Motor neuron (in vitro differentiated cells): Measurements from ENCODE around the gene CPTP. TPM values are rescaled to one million over a fixed set of nuclear protein-coding genes. Genes with fewer than 3 reads are reported as not detected.

Experiments
- ATAC-seq, 8 experiments: fragments of 200-7000 bp; cut with Tn5 transposase; replicated peaks in 6 of 8; 2 replicates each; pipeline ENCODE4 v1.8.0; 2021; ENCODE audit warnings: mild to moderate bottlenecking in 8 of 8, moderate library complexity in 8 of 8
- H3K27ac ChIP-seq, 2 donors: fragments of 250-450 bp; sonication (Bioruptor Pico); 2 replicates each; pipeline ENCODE4 v1.9.0; 2021; ENCODE audit warnings: antibody characterized with exemption in 2 of 2, mild to moderate bottlenecking in 2 of 2, moderate library complexity in 1 of 2
- H3K4me1 ChIP-seq, 2 donors: fragments of 250-450 bp; sonication (Bioruptor Pico); replicated peaks in 1 of 2; 2 replicates each; pipeline ENCODE4 v1.6.1; 2021; ENCODE audit warnings: antibody characterized with exemption in 2 of 2, mild to moderate bottlenecking in 2 of 2, moderate library complexity in 1 of 2
- H3K4me3 ChIP-seq, 5 donors: fragments of 250-450 bp; sonication (Bioruptor Pico); 2 replicates each; pipeline ENCODE4 v1.9.0; 2021; ENCODE audit warnings: antibody characterized with exemption in 5 of 5, mild to moderate bottlenecking in 5 of 5, moderate library complexity in 4 of 5
- WGBS, 10 experiments: fragments of 450-650 bp; shearing (Covaris generic); methylation state at CpG; one replicate each; pipeline ENCODE4 v1.0.0; 2022; 5-methylcytosine and 5-hydroxymethylcytosine counted together
- in situ Hi-C, 9 experiments: fragments of 400-800 bp; cut with MboI; loops; one replicate each; pipeline ENCODE4 v1.15.0; 2021; ENCODE audit warnings: low sequenced_read_pairs in 9 of 9, low pct_unique_long_range_greater_than_20kb in 2 of 9; ENCODE audit not compliant: unreplicated experiment in 9 of 9
- total RNA-seq, 8 experiments: library from RNA; unstranded; fragments of 300-600 nt; gene quantifications; 2 replicates each; pipeline versions ENCODE4 v1.2.3 to v1.2.4, GENCODE V29; 2022

The CPTP gene
- total RNA-seq, 8 experiments from 2014 or later: 11.2 to 22.4 (median 13.4) TPM

DNA sequence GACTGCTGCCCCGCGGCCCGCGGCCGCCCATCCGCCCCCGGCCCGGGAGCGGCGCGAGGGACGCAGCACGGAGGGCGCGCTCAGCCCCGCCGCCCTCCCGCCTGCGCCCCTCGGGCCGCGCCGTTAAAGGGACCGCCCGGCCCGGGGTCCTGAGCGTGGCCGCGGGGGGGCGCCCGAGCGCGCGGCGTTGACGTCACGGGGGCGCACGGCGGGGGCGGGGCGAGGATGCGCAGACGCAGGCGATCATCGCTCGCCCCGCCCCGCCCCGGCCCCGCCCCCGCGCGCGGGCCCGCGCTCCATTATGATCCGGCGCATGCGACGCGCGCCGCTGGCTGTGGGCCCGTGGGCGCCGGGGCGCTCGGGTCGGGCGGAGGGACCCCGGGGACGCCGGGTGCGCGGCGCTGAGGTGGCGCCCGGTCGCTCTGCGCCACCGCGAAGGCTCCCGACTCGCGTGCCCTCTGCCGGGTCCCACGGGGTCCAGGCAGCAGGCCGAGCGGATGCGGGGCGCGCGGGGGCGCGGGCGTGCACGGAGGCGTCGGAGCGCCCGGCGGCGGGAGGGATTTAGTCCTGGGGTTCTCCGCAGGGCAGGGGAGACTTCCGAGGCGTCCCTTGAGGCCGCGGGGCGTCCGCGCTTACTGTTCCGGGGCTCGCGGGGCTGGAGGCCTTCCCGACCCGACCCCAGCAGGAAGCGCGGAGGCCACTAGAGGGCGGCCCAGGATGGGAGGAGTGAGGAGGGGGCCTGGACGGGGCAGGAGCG is 24.8 kb downstream of the CPTP start, which contains the start of gene DVL1:
TSS of gene DVL1 (minus strand) at position 163 of the 757 bp plus-strand sequence. CDS start 353 bp downstream, outside the sequence.
- WGBS, 10 experiments: no CpG with 5 or more reads among the region's 122 CpGs
- Histone ChIP-seq H3K4me3 (peak within 1 kb of the TSS; percentile 56 to 85 (median 69)), H3K27ac (peak within 1 kb of the TSS; percentile 93 to 97), H3K4me1 (peaks cover 28 to 37% of the 10 kb centered on the region in 2 donors)
- in situ Hi-C loops: no loop called here
- peak; percentile 31 to 87 (median 82) for ATAC-seq

DNA sequence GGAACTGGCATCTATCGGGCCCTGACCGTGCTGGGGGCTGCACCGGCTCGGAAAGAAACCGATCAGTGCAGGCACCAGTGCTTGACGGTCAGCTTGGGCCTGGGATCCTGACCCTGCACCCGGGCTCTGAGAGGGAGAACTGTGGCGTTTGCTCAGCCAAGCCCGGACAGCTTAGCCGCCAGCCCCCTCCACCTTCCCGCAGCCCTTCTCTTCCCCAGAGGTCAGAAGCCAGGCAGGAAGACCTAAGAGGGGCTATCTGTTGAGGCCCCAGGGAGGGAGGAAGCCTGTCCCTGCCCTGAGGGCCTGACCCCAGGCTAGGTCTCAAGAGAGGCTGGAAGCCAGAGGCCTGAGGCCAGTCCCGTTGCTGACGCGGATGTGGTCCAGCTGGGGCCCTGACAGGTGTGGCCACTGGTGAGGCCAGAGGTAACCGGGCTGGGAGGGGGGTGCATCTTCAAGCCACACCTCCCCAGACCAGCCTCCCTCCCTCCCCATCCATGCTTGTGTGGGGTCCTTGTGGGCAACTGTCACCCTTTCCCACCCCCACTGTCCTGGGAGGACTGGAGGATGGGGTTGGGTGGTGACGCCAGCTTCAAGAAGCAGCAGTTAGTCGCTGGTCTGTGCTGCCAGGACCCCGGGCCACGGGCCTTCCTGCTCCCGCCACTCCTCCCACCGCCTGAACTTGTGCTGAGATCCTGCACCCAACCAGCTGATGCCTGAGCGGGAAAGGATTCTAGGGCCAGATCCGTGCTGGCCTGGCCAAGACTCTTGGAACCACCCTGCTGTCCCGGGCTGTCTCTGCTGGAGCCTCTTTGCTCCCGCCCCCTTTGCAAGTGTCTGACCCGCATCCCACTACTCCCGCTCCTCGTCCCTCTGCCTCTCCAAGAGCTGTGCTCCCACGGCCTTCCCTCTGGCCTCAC is 27.2 kb downstream of the CPTP start:
- 20 to 80% (median 64%) methylated on average over 1 to 13 of the region's 29 CpGs; no CpG with 5 or more reads in 6 of the 10 experiments for WGBS, 10 experiments
- peak in 2 of 8 experiments; percentile 6 to 8 for ATAC-seq
- Histone ChIP-seq H3K27ac (peak overlapping the region; percentile 36 to 70), H3K4me3 (peak overlapping the region; percentile 21 to 37 (median 24)), H3K4me1 (peaks cover 29 to 45% of the 10 kb centered on the region in 2 donors)
- in situ Hi-C loops: no loop called here

DNA sequence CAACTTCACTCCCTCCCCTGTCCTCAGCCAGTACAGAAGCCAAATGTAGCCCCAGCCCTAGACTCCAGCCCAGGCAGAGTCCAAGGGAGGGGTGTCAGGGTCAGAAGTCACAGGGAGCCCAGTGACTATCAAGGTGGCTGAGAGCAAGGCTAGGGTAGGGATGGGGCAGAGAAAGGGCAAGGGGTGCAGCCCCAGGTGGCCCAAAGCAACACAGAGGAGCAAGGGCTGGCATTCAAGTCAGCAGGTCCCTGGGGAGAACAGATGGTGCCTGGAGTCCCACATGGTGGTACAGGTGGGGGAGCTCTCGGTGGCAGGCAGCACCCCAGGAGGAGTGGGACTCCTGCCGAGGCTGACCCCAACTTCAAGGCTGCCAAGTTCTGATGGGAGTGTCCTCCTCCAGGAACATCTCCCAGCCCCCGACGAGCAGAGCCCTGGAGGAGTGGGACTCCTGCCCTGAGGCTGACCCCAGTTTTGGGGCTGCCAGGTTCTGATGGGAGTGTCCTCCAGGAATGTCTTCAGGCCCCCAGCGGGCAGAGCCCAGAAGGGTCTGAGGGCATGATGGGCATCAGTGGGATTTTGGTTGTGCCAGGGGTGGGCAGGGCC is 28.3 kb downstream of the CPTP start:
- Histone ChIP-seq H3K27ac (no peak overlapping the region), H3K4me1 (peaks cover 27 to 46% of the 10 kb centered on the region in 2 donors), H3K4me3 (no peak overlapping the region)
- in situ Hi-C loops: no loop called here
- WGBS, 10 experiments: 44 to 60% methylated on average over 1 to 3 of the region's 5 CpGs; no CpG with 5 or more reads in 8 of the 10 experiments
- no peak for ATAC-seq

DNA sequence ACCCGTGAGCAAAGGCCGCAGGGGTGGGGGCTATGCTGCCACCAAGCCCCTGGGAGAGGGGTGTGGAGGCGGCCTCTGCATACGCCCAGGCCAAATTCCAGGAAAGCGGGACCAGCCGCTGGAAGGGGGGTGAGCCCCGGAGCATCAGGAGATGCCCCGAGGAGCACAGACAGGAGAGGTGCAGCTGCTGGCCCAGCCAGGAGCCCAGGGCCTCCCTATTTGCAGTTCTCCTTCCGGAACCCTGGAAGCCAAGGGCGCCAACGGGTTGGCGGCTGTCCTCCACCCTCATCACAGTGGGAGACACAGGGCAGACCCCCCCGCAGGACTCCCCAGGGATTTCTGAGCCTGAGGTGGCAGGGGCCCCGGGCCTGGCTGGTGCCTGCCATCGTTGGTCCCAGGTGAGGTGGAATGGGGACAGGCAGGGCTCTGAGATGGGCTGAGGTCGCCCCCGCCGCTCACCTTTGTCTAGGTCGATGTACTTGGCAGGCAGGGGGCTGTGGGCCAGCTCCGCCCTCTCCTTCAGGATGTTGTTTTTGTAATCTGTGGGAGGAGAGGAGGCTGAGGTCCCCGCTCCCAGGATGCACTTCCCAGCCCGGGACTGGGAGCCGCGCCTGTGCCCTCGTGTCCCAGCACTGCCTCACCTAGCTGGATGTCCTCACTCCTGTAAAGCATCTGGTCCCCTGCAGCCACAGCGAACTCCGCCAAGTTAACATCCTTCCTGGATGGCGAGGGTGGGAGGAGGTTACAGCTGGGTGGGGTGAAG is 29.0 kb downstream of the CPTP start:
- in situ Hi-C loops: no loop called here
- H3K4me3 ChIP-seq: peak overlapping the region in 1 of 5 donors; percentile 17
- peaks cover 31 to 52% of the 10 kb centered on the region in 2 donors for H3K4me1 ChIP-seq
- no peak overlapping the region for H3K27ac ChIP-seq
- ATAC-seq: no peak
- 47 to 100% (median 64%) methylated on average over 3 to 17 of the region's 28 CpGs; no CpG with 5 or more reads in 6 of the 10 experiments for WGBS, 10 experiments

DNA sequence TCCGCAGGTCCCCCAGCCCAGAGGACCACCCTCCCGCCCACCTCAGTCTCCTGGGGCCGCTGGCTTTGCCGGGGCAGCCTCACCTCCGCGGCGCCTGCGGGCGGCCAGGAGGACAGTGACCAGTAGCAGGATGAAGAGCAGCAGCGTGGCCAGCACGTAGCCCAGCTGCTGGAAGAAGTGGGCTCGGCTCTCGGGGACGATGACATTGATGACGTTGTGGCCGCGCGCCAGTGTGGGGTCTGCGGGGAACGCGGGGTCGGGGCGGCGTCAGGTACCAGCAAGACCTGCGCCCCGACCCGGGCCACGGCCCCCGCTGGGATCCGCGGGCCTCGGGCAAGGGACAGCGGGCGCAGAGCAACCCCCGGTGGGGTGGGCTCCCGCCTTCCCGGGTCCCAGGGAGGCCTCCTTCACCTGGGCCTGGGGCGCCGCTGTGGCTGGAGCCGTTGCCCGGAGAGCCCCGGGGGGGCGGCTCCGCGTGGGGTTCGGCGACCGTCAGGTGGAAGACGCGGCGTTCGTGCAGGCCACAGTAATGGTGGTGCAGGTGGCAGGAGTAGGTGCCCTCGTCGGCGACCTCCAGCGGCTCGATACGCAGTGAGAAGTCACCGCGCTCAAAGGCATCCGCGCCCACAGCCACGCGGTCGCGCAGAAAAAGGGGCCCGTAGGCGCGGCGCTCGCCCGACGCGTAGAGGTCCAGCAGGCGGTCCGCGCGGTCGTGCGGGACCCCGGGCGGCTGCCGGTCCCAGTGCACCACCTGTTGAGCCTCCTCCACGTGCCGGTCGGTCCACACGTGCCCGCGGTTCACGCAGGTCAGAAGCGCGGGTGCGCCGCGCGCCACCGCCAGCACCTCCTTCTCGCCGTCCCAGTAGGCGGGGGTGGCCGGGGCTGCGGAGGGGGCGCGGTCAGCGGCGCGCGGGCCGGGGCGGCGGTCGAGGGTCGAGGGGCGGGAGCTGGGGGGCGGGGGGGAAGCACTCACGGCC is 30.0 kb downstream of the CPTP start:
- H3K4me1 ChIP-seq: peaks cover 41 to 62% of the 10 kb centered on the region in 2 donors
- WGBS, 10 experiments: 35 to 82% (median 66%) methylated on average over 2 to 24 of the region's 116 CpGs; no CpG with 5 or more reads in 7 of the 10 experiments
- in situ Hi-C loops: no loop called here
- ATAC-seq: no peak
- H3K4me3 ChIP-seq: peak overlapping the region in 3 of 5 donors; percentile 7 to 21 (median 17)
- no peak overlapping the region for H3K27ac ChIP-seq

DNA sequence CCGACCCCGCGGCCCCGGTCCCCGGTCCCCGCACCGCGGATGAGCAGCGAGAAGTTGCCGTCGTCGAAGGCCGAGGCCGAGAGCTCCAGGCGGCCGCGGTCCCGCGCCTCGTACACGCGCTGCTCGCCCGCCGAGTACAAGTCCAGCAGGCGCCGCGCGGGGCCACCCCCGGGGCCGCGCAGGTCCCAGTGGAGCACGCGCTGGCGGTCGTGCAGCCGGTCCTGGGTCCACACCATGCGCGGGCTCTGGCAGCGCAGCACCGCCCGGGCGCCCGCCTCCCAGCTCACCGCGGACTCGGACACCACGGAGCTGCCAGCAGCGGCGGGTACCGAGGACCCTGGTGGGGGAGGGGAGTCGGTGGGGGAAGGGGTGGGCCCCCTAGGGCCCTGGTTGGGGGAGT is 30.8 kb downstream of the CPTP start:
- no CpG with 5 or more reads among the region's 52 CpGs for WGBS, 10 experiments
- in situ Hi-C loops: no loop called here
- H3K4me3 ChIP-seq: peak overlapping the region in 2 of 5 donors; percentile 5 to 22
- ATAC-seq: peak in 2 of 8 experiments; percentile 15 to 16
- peaks cover 48 to 70% of the 10 kb centered on the region in 2 donors for H3K4me1 ChIP-seq
- no peak overlapping the region for H3K27ac ChIP-seq

DNA sequence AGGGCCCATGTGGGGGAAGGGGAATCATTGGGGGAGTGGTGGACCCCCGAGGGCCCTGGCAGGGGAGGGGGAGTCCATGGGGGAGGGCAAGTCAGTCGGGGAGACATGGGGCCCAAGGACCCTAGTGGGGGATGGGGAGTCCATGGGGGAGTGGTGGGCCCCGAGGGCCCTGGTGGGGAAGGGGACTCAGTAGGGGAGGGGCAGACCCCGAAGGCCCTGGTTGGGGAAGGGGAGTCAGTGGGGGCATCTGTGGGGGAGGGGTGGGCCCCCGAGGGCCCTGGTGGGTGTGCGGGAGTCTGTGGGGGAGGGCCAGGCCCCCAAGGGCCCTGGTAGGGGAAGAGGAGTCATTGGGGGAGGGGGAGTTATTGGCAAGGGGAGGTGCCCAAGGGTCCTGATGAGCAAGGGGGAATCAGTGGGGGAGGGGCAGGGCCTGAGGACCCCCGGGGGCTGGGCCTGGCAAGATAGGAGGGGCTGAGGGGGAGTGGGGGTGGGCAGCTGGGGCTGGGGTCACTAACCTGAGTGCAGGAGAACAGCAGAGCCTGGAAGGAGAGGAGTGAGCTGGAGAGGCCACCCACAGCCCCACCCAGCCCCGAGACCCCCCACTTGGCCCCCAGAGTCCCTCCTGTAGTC is 31.7 kb downstream of the CPTP start:
- Histone ChIP-seq H3K4me1 (peaks cover 53 to 75% of the 10 kb centered on the region in 2 donors), H3K4me3 (no peak overlapping the region), H3K27ac (no peak overlapping the region)
- in situ Hi-C loops: no loop called here
- no peak for ATAC-seq
- WGBS, 10 experiments: no CpG with 5 or more reads among the region's 8 CpGs

DNA sequence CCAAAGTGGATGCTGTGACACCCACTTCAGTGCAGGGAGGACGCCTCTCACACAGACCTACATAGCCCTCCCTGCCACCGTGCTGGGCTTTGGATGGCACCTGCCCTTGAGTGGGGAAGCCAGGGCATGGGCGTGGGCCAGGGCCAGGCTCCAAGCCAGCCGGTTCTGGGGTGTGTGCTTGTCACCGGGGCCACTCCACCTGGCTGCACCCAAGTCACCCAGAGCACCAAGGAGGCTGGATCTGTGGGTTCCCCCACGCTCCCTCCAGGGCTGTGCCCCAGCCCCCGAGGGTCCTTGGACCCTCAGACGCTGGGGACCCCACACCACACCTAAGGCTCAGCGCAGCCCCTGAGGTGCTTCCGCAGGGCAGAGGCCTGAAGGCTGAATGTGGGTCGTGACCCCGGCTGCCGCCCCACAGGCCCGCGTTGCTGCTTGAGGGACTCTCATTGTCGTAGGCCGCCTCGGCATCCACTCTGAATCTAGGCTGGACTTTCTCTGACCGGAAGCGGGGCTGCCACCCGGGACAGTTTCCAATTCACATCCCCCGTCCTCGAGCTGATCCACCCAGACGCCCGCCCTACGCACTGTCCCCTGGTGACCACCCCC is 32.3 kb downstream of the CPTP start:
- 5 to 85% methylated on average over 4 to 8 of the region's 26 CpGs; no CpG with 5 or more reads in 8 of the 10 experiments for WGBS, 10 experiments
- no peak overlapping the region for H3K4me3 ChIP-seq
- in situ Hi-C loops: no loop called here
- peaks cover 50 to 73% of the 10 kb centered on the region in 2 donors for H3K4me1 ChIP-seq
- ATAC-seq: no peak
- no peak overlapping the region for H3K27ac ChIP-seq

DNA sequence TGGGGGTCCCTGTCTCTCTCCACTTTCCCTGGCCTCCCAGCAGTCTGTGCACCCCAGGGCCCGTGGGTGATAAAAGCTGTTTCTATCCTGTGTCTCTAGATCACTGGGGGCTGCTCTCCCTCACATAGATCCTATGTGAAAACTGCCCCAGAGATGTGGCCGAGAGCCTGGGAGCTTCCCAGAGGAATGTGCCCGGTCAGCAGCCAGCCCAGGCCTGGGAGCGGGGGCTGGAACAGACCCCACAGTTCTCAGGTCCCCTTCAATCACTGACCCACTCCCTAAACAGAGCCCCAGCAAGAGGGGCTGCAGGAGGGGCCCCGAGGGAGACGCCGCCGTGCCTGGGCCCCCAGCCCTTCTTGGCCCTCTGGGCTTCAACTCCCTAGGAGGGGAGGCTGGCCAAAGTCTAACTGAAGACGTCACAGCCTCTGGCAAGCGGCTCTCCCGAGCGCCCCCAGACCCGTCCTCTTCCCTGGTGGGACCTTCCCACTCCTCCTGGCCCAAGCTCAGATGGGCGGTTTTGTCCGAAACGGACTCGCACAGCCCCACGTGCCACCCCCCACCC is 33.4 kb downstream of the CPTP start:
- Histone ChIP-seq H3K4me3 (peak overlapping the region in 4 of 5 donors; percentile 14 to 28 (median 18)), H3K27ac (peak overlapping the region; percentile 26 to 31)
- peak; percentile 1 to 24 (median 18) for ATAC-seq

DNA sequence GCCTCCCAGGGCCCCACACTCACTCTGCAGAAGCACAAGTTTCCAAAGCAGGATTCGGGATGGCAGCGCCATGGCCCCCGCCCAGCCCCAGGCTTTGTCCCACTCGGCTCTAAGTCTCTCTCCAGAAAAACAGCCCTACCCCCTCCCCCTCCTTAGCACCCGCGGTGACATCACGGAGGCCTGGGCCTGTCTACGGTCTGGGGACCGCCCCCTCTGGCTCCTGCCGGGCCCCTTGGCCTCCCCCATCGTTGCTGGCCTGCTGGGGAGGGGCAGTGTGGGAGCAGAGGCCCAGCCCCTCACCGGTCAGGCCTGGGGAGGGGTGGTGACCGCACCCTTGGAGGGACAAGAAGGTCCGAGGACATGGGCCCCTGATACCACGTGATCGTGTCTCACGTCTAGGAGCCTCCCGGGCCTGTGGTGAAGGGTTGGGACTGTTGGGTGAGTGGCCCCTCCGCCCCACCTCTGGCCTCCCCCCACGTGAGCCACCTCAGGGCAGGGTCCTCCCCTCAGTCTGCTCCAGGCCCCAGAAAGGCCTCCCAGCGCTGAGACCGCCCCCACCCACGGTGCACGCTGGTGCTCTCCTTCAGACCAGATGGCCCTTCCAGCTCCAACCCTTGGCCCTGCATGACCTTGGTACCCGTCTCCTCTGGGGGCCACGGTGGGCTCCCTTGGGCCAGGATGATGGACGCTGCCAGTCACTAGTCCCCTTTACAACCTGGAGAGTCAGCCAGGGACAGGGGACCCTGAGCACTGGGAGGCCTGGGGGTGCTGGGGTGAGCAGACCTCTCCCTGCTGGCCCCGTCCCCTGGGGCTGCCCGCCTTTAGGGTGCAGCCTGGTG is 34.0 kb downstream of the CPTP start, which contains the start of gene MXRA8:
TSS of gene MXRA8 (minus strand) at position 123 of the 839 bp plus-strand sequence. CDS start at position 72, 51 bp downstream.
- in situ Hi-C loops: no loop called here
- ATAC-seq: peak; percentile 38 to 77 (median 62)
- H3K4me1 ChIP-seq: peaks cover 49 to 63% of the 10 kb centered on the region in 2 donors
- WGBS, 10 experiments: 48 to 94% (median 85%) methylated on average over 2 to 7 of the region's 29 CpGs; no CpG with 5 or more reads in 7 of the 10 experiments
- H3K4me3 ChIP-seq: peak within 1 kb of the TSS in 4 of 5 donors; percentile 14 to 28 (median 18)
- peak within 1 kb of the TSS; percentile 26 to 76 for H3K27ac ChIP-seq

More for the DNA sequence above, 33.4 kb downstream of the CPTP start:
- in situ Hi-C loops: no loop called here
- peaks cover 49 to 69% of the 10 kb centered on the region in 2 donors for H3K4me1 ChIP-seq
- 0 to 60% (median 20%) methylated on average over 1 of the region's 18 CpGs; no CpG with 5 or more reads in 7 of the 10 experiments for WGBS, 10 experiments
